Neuronal stem cell (in vitro differentiated cells): Measurements from ENCODE around the gene GPATCH8. TPM values are rescaled to one million over a fixed set of nuclear protein-coding genes. Genes with fewer than 3 reads are reported as not detected.
A peak's percentile ranks its signal among the peaks of the same experiment; 100 is the strongest.

Source experiments
- DNase-seq: peaks from one replicate; pipeline ENCODE4 v3.0.0-alpha.2; 2013; ENCODE audit warnings: low spot score
- H2AFZ ChIP-seq: one replicate; pipeline ENCODE4 v1.6.1; 2013; ENCODE audit warnings: mild to moderate bottlenecking, low read length, inconsistent platforms
- H2AK5ac ChIP-seq: 2 replicates; pipeline ENCODE4 v1.6.1; 2013; ENCODE audit warnings: low read depth, mild to moderate bottlenecking, inconsistent platforms, low read length, moderate library complexity, mixed read lengths
- H2BK120ac ChIP-seq: 2 replicates; pipeline ENCODE4 v1.6.1; 2013; ENCODE audit warnings: low read depth, mild to moderate bottlenecking, inconsistent platforms, low read length, moderate library complexity, mixed read lengths
- H2BK12ac ChIP-seq: one replicate; pipeline ENCODE4 v1.6.1; 2013; ENCODE audit warnings: low read length, inconsistent platforms
- H2BK15ac ChIP-seq: 2 replicates; pipeline ENCODE4 v1.6.1; 2013; ENCODE audit warnings: mild to moderate bottlenecking, low read length, inconsistent platforms, mixed read lengths
- H2BK5ac ChIP-seq: one replicate; pipeline ENCODE4 v1.6.1; 2013; ENCODE audit warnings: inconsistent platforms, mild to moderate bottlenecking, low read length, moderate library complexity
- H3K14ac ChIP-seq: one replicate; pipeline ENCODE4 v1.6.1; 2013; ENCODE audit warnings: low read length, inconsistent platforms
- H3K18ac ChIP-seq: 2 replicates; pipeline ENCODE4 v1.6.1; 2013; ENCODE audit warnings: low read length, inconsistent platforms
- H3K23ac ChIP-seq: 2 replicates; pipeline ENCODE4 v1.6.1; 2013; ENCODE audit warnings: low read depth, mild to moderate bottlenecking, mixed read lengths, low read length, inconsistent platforms; ENCODE audit not compliant: poor library complexity
- H3K27ac ChIP-seq: replicated peaks from 3 replicates; pipeline ENCODE4 v1.5.1; 2013; ENCODE audit warnings: low read length, inconsistent platforms
- H3K27me3 ChIP-seq, 3 experiments: 2 replicates each; pipeline ENCODE4 v1.6.1; 2013; ENCODE audit warnings: low read length in 3 of 3, mild to moderate bottlenecking in 2 of 3, inconsistent platforms in 1 of 3, low read depth in 1 of 3, mixed read lengths in 1 of 3, moderate library complexity in 1 of 3; ENCODE audit not compliant: control insufficient read depth in 3 of 3, insufficient read depth in 3 of 3
- H3K36me3 ChIP-seq, 2 donors: replicated peaks in 1 of 2; 2 replicates each; pipeline ENCODE4 v1.6.1; 2013; ENCODE audit warnings: low read length in 2 of 2; ENCODE audit not compliant: control insufficient read depth in 2 of 2, insufficient read depth in 2 of 2
- H3K4ac ChIP-seq: 2 replicates; pipeline ENCODE4 v1.6.1; 2013; ENCODE audit warnings: inconsistent platforms, mild to moderate bottlenecking, low read length, moderate library complexity
- H3K4me1 ChIP-seq, 2 donors: 1 replicate in 1 of 2; 2 replicates in 1 of 2; pipeline ENCODE4 v1.6.1; 2013; ENCODE audit warnings: low read length in 2 of 2, low read depth in 1 of 2; ENCODE audit not compliant: control insufficient read depth in 2 of 2, insufficient read depth in 1 of 2
- H3K4me2 ChIP-seq: one replicate; pipeline ENCODE4 v1.6.1; 2013; ENCODE audit warnings: mild to moderate bottlenecking, low read length, inconsistent platforms; ENCODE audit not compliant: insufficient read depth, poor library complexity, severe bottlenecking
- H3K4me3 ChIP-seq, 2 donors: 2 replicates each; pipeline ENCODE4 v1.5.1; 2013; ENCODE audit warnings: low read length in 2 of 2, mild to moderate bottlenecking in 2 of 2, inconsistent platforms in 1 of 2, moderate library complexity in 1 of 2
- H3K79me1 ChIP-seq: one replicate; pipeline ENCODE4 v1.6.1; 2013; ENCODE audit warnings: low read depth, mild to moderate bottlenecking, inconsistent platforms, low read length, moderate library complexity
- H3K9ac ChIP-seq: one replicate; pipeline ENCODE4 v1.6.1; 2013; ENCODE audit warnings: mild to moderate bottlenecking, low read depth, low read length, inconsistent platforms; ENCODE audit not compliant: poor library complexity
- H3K9me3 ChIP-seq, 2 donors: replicated peaks in 1 of 2; 2 replicates each; pipeline versions ENCODE3 to v1.6.1; 2013; ENCODE audit warnings: low read length in 2 of 2, mild to moderate bottlenecking in 2 of 2, inconsistent platforms in 1 of 2, low read depth in 1 of 2, mixed read lengths in 1 of 2, moderate library complexity in 1 of 2; ENCODE audit not compliant: control insufficient read depth in 2 of 2, insufficient read depth in 1 of 2
- H4K8ac ChIP-seq: one replicate; pipeline ENCODE4 v1.6.1; 2013; ENCODE audit warnings: low read depth, mild to moderate bottlenecking, inconsistent platforms, low read length, moderate library complexity
- H4K91ac ChIP-seq: one replicate; pipeline ENCODE4 v1.6.1; 2013; ENCODE audit warnings: low read length, low read depth, mild to moderate bottlenecking, inconsistent platforms; ENCODE audit not compliant: poor library complexity
- WGBS, 2 donors: extraction: QIAGEN DNeasy Blood & Tissue Kit; methylation state at CpG; one replicate each; pipeline ENCODE4 v1.1.7; 2013; ENCODE audit warnings: missing lambda C conversion rate in 2 of 2, mixed read lengths in 1 of 2; ENCODE audit not compliant: insufficient read length in 2 of 2, insufficient replicate concordance in 1 of 2; ENCODE audit errors: extremely low coverage in 2 of 2; 5-methylcytosine and 5-hydroxymethylcytosine counted together
- polyA plus RNA-seq, 2 experiments: library from polyadenylated mRNA; stranded (reverse); fragments of 200-250 nt; gene quantifications; one replicate each; pipeline ENCODE4 v1.2.3, GENCODE V29; 2013

GPATCH8 gene
- 22.8 TPM for polyA plus RNA-seq (2013, experiment 1 of 2)
- 23.3 TPM for polyA plus RNA-seq (2013, experiment 2 of 2)

GRCh38 chr17:44503147-44504029 lies at the start of gene GPATCH8:
Gene GPATCH8, minus strand, starts transcription at chr17:44503406. Its CDS starts 36 bp downstream, at chr17:44503370.
- peak within 1 kb of the TSS; percentile 58 for H3K23ac ChIP-seq
- H3K36me3 ChIP-seq, result peaks cover 0 to 11% of the 10 kb centered on the region in 2 donors
- H3K4me1 ChIP-seq, result peaks cover 0 to 4% of the 10 kb centered on the region in 2 donors
- no peak within 1 kb of the TSS for H4K8ac ChIP-seq
- peak within 1 kb of the TSS; percentile 83 for H2AFZ ChIP-seq
- peak within 1 kb of the TSS; percentile 92 for H3K18ac ChIP-seq
- no peaks in the 10 kb centered on the region for H3K27me3 ChIP-seq
- no peak within 1 kb of the TSS for H4K91ac ChIP-seq
- H2BK15ac ChIP-seq, result peak within 1 kb of the TSS; percentile 63
- H2BK5ac ChIP-seq, result peak within 1 kb of the TSS; percentile 75
- peak within 1 kb of the TSS; percentile 10 for H3K14ac ChIP-seq
- peak within 1 kb of the TSS; percentile 88 for H3K27ac ChIP-seq
- no CpG with 5 or more reads among the region's 71 CpGs for WGBS, 2 donors
- peak within 1 kb of the TSS; percentile 74 to 99 for H3K4me3 ChIP-seq
- H3K9ac ChIP-seq, result peak within 1 kb of the TSS; percentile 89
- H2AK5ac ChIP-seq, result peak within 1 kb of the TSS; percentile 49
- H3K79me1 ChIP-seq, result no peaks in the 10 kb centered on the region
- H2BK12ac ChIP-seq, result no peak within 1 kb of the TSS
- peak within 1 kb of the TSS; percentile 70 for H3K4me2 ChIP-seq
- H3K9me3 ChIP-seq, result peaks cover 0 to 2% of the 10 kb centered on the region in 2 donors
- no peak within 1 kb of the TSS for H2BK120ac ChIP-seq
- peak within 1 kb of the TSS; percentile 31 for H3K4ac ChIP-seq
- DNase-seq, result peak; percentile 96

DNA sequence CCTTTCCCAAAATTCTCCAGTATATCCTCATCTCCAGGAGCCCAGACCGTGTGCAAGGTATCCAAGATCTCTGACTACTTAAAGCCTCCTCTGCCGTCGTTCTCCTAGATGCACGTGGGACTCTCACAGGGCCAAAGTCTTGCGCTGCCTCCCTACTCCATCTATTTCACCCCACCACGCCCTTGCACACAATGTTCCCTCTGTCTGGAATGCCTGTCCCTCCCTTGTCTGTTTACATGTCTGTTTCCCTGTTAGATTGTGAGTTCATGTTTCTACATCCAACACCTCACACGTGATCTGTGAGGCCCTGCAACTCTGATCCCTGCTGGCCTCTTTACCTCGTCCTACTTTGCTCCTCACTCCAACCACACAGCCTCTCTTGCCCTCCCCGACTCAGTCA lies 49.2 kb upstream of the GPATCH8 start:
- peak overlapping the region; percentile 66 for H3K4ac ChIP-seq
- no CpG with 5 or more reads among the region's 9 CpGs for WGBS, 2 donors
- H3K27ac ChIP-seq, result no peak overlapping the region
- H3K4me3 ChIP-seq, result no peak overlapping the region
- no peaks in the 10 kb centered on the region for H3K79me1 ChIP-seq
- no peak overlapping the region for H4K8ac ChIP-seq
- no peak overlapping the region for H3K4me2 ChIP-seq
- peak overlapping the region; percentile 58 for H3K23ac ChIP-seq
- no peaks in the 10 kb centered on the region for H3K36me3 ChIP-seq
- no peak overlapping the region for H2AFZ ChIP-seq
- peak overlapping the region; percentile 81 for H3K18ac ChIP-seq
- H3K14ac ChIP-seq, result no peak overlapping the region
- H2BK12ac ChIP-seq, result peak overlapping the region; percentile 86
- DNase-seq, result no peak
- peaks cover 32 to 33% of the 10 kb centered on the region in 2 donors for H3K4me1 ChIP-seq
- H3K27me3 ChIP-seq, result no peaks in the 10 kb centered on the region
- H2AK5ac ChIP-seq, result peak overlapping the region; percentile 79
- H3K9me3 ChIP-seq, result no peaks in the 10 kb centered on the region
- no peak overlapping the region for H4K91ac ChIP-seq
- H3K9ac ChIP-seq, result no peak overlapping the region
- peak overlapping the region; percentile 11 for H2BK15ac ChIP-seq
- H2BK5ac ChIP-seq, result peak overlapping the region; percentile 58
- H2BK120ac ChIP-seq, result no peak overlapping the region

DNA sequence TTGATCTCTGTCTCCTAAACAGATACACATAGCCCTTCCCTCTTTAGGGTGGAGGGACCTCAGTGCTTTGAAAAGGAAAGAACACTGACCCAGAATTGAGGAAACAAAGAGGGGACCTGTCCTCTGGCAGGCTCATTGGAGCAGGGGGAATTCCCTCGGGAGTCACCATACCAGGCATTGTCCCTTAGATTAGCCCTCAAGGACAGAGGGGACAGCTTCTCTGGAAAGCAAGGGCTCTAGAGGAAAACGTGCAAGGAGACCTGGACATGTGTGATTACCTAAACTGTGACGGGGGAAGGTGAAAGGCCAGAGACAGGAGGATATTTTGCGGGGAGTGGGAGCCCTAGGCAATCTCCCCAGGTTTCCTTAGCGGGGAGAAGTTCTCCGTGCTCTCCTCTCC lies 46.5 kb upstream of the GPATCH8 start:
- no peak overlapping the region for H3K4me2 ChIP-seq

More for the DNA sequence above, 46.5 kb upstream of the GPATCH8 start:
- H3K23ac ChIP-seq, result no peak overlapping the region
- no peak overlapping the region for H2AK5ac ChIP-seq
- no peaks in the 10 kb centered on the region for H3K9me3 ChIP-seq
- no peaks in the 10 kb centered on the region for H3K79me1 ChIP-seq
- peaks cover 34 to 35% of the 10 kb centered on the region in 2 donors for H3K4me1 ChIP-seq
- no CpG with 5 or more reads among the region's 6 CpGs for WGBS, 2 donors
- H2BK15ac ChIP-seq, result no peak overlapping the region
- H2BK120ac ChIP-seq, result no peak overlapping the region
- H3K4me3 ChIP-seq, result no peak overlapping the region
- H4K91ac ChIP-seq, result no peak overlapping the region
- no peak overlapping the region for H4K8ac ChIP-seq
- DNase-seq, result no peak
- no peaks in the 10 kb centered on the region for H3K36me3 ChIP-seq
- H2BK5ac ChIP-seq, result no peak overlapping the region
- H3K4ac ChIP-seq, result no peak overlapping the region
- H3K18ac ChIP-seq, result no peak overlapping the region
- H3K27me3 ChIP-seq, result no peaks in the 10 kb centered on the region
- H3K14ac ChIP-seq, result no peak overlapping the region
- no peak overlapping the region for H3K9ac ChIP-seq
- peak overlapping the region; percentile 19 for H2AFZ ChIP-seq
- H2BK12ac ChIP-seq, result no peak overlapping the region
- H3K27ac ChIP-seq, result peak overlapping the region; percentile 54
